NB4 (cell line): ENCODE measurements around the gene MAP3K5.

ENCODE experiments used
- POLR2A ChIP-seq: IDR thresholded peaks from 2 replicates; pipeline ENCODE4 v1.6.1; 2011; ENCODE audit warnings: mild to moderate bottlenecking; ENCODE audit not compliant: insufficient read length; ENCODE audit errors: extremely low read depth
- TF ChIP-seq, protein P1 (sequence below): IDR thresholded peaks from one replicate; pipeline ENCODE4 v1.5.1; 2012; ENCODE audit warnings: low read depth, low read length

DNA sequence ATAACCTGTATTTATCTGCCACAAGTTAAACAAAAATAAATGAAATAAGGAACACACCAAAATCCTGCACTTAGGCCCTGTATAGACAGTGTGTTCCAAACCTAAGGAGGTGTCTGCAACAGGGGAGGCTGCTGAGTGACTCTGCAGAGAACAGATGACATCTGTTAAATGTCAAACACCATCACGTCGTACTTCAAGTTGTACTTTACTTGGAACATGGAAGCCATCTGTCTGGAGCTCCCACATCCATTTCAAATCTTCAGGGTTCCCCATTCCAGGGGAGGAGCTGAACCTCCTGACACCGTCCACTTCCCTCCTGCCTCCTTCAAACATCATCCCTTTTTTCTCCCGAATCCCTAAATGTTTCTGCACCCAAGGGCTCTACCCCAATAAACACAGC lies 240.2 kb downstream of the MAP3K5 start:
- TF ChIP-seq, protein P1, sequence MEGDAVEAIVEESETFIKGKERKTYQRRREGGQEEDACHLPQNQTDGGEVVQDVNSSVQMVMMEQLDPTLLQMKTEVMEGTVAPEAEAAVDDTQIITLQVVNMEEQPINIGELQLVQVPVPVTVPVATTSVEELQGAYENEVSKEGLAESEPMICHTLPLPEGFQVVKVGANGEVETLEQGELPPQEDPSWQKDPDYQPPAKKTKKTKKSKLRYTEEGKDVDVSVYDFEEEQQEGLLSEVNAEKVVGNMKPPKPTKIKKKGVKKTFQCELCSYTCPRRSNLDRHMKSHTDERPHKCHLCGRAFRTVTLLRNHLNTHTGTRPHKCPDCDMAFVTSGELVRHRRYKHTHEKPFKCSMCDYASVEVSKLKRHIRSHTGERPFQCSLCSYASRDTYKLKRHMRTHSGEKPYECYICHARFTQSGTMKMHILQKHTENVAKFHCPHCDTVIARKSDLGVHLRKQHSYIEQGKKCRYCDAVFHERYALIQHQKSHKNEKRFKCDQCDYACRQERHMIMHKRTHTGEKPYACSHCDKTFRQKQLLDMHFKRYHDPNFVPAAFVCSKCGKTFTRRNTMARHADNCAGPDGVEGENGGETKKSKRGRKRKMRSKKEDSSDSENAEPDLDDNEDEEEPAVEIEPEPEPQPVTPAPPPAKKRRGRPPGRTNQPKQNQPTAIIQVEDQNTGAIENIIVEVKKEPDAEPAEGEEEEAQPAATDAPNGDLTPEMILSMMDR, result no peak
- TF ChIP-seq POLR2A, result no peak
